GM21528 (cell line): ENCODE results near the gene SMC1B.
"Not testable (repeated sequence)": the region's sequence is repeated elsewhere in the genome, so short reads cannot be mapped to it uniquely, and the experiment has no call there.

Source experiments
- ATAC-seq: cut with Tn5 transposase; IDR thresholded peaks from one replicate; pipeline ENCODE4 v1.9.1; 2021; ENCODE audit warnings: mild to moderate bottlenecking, moderate library complexity; ENCODE audit not compliant: unreplicated experiment, low FRiP score

SMC1B gene

GRCh38 chr22:45358127-45358526 is 55.3 kb downstream of the SMC1B start:
- no peak for ATAC-seq

GRCh38 chr22:45357490-45357889 is 55.9 kb downstream of the SMC1B start:
- no peak for ATAC-seq

- ATAC-seq: no peak
Measured at GRCh38 chr22:45353786-45354185, 59.6 kb downstream of the SMC1B start.

GRCh38 chr22:45352757-45353156 is 60.6 kb downstream of the SMC1B start:
- ATAC-seq: not testable (repeated sequence)

- ATAC-seq: no peak
Measured at GRCh38 chr22:45351956-45352355, 61.4 kb downstream of the SMC1B start.

- no peak for ATAC-seq
Measured at GRCh38 chr22:45349916-45350315, 63.5 kb downstream of the SMC1B start.

- no peak for ATAC-seq
Measured at GRCh38 chr22:45344334-45344733, 69.1 kb downstream of the SMC1B start.

GRCh38 chr22:45343143-45343542 is 70.3 kb downstream of the SMC1B start:
- no peak for ATAC-seq

- ATAC-seq: no peak
Measured at GRCh38 chr22:45341498-45341897, 71.9 kb downstream of the SMC1B start.

GRCh38 chr22:45340323-45340722 is 73.1 kb downstream of the SMC1B start:
- ATAC-seq: no peak

- no peak for ATAC-seq
Measured at GRCh38 chr22:45338795-45339194, 74.6 kb downstream of the SMC1B start.

- no peak for ATAC-seq
Measured at GRCh38 chr22:45337536-45337935, 75.9 kb downstream of the SMC1B start.

- no peak for ATAC-seq
Measured at GRCh38 chr22:45336971-45337431, 76.4 kb downstream of the SMC1B start.

GRCh38 chr22:45335854-45336522 is 77.4 kb downstream of the SMC1B start:
- no peak for ATAC-seq

GRCh38 chr22:45335021-45335818 is 78.2 kb downstream of the SMC1B start:
- no peak for ATAC-seq

- ATAC-seq: no peak
Measured at GRCh38 chr22:45334528-45334927, 78.9 kb downstream of the SMC1B start.

GRCh38 chr22:45334068-45334467 is 79.3 kb downstream of the SMC1B start:
- no peak for ATAC-seq

- ATAC-seq: no peak
Measured at GRCh38 chr22:45332001-45332400, 81.4 kb downstream of the SMC1B start.

GRCh38 chr22:45331486-45331885 is 81.9 kb downstream of the SMC1B start:
- no peak for ATAC-seq

GRCh38 chr22:45330548-45330947 is 82.9 kb downstream of the SMC1B start:
- ATAC-seq: no peak

GRCh38 chr22:45329530-45329936 is 83.9 kb downstream of the SMC1B start:
- no peak for ATAC-seq
